Progenitor cell of endocrine pancreas (in vitro differentiated cells): ENCODE measurements around the gene NEMP1. TPM values are rescaled to one million over a fixed set of nuclear protein-coding genes. Genes with fewer than 3 reads are reported as not detected.

Source experiments
- DNase-seq: peaks from one replicate; pipeline ENCODE4 v3.0.0; 2021; ENCODE audit warnings: low spot score; ENCODE audit not compliant: unreplicated experiment
- H3K27ac Mint-ChIP-seq: 2 replicates; pipeline ENCODE4 v1.8.0; 2021; ENCODE audit warnings: mild to moderate bottlenecking, moderate library complexity, mixed read lengths
- H3K27me3 Mint-ChIP-seq: 2 replicates; pipeline ENCODE4 v1.8.0; 2021; ENCODE audit warnings: mixed read lengths
- H3K36me3 Mint-ChIP-seq: 2 replicates; pipeline ENCODE4 v1.8.0; 2022; ENCODE audit warnings: mixed read lengths; ENCODE audit not compliant: insufficient read depth
- H3K4me1 Mint-ChIP-seq: 2 replicates; pipeline ENCODE4 v1.8.0; 2021; ENCODE audit warnings: low read depth, mixed read lengths
- H3K4me3 Mint-ChIP-seq: 2 replicates; pipeline ENCODE4 v1.8.0; 2021; ENCODE audit warnings: low read depth, mild to moderate bottlenecking, moderate library complexity, mixed read lengths
- H3K9me3 Mint-ChIP-seq: 2 replicates; pipeline ENCODE4 v1.8.0; 2021; ENCODE audit warnings: low read depth, mixed read lengths
- total RNA-seq: library from RNA; stranded (reverse); gene quantifications from 2 replicates; pipeline ENCODE4 v1.2.1, GENCODE V29; 2021
- TF ChIP-seq, protein P1 (sequence below): fragments of 200-600 bp; sonication (generic); IDR thresholded peaks from one replicate; pipeline ENCODE4 v1.5.0; 2021; ENCODE audit warnings: antibody characterized with exemption, mild to moderate bottlenecking; ENCODE audit not compliant: unreplicated experiment

Gene NEMP1
- total RNA-seq, 1 donor from 2014 or later = 24.2 TPM

DNA sequence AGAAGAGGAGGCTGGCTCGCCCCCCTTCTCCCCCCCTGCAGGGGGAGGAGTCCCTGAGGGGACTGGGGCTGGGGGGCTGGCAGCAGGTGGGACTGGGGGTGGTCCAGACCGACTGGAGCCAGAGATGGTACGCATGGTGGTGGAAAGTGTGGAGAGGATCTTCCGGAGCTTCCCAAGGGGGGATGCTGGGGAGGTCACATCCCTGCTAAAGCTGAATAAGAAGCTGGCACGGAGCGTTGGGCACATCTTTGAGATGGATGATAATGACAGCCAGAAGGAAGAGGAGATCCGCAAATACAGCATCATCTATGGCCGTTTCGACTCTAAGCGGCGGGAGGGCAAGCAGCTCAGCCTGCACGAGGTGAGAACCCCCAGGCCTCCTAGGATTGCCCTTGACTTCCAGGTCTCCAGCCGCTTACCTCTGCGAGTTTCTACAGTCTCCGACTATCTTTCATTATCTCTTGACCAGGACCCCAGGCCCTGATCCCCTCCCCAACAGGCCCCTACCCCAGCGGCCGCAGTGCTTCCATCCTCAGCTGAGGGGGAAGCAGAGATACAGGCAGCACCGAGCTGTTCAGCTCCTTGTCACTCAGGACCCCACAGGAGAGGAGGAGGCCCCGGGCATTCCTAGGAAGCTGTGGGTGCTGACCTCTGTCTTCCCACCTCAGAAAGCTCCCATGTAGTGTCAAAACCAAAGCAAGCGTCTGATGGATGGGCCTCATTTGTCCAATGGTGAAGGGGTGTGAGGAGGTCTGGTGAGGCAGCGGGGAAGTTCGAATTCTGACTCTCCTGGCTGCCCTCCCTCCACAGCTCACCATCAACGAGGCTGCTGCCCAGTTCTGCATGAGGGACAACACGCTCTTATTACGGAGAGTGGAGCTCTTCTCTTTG is 13.3 kb upstream of the NEMP1 start:
- peaks cover 10% of the 10 kb centered on the region for H3K36me3 Mint-ChIP-seq
- H3K9me3 Mint-ChIP-seq = no peaks in the 10 kb centered on the region
- TF ChIP-seq, protein P1, sequence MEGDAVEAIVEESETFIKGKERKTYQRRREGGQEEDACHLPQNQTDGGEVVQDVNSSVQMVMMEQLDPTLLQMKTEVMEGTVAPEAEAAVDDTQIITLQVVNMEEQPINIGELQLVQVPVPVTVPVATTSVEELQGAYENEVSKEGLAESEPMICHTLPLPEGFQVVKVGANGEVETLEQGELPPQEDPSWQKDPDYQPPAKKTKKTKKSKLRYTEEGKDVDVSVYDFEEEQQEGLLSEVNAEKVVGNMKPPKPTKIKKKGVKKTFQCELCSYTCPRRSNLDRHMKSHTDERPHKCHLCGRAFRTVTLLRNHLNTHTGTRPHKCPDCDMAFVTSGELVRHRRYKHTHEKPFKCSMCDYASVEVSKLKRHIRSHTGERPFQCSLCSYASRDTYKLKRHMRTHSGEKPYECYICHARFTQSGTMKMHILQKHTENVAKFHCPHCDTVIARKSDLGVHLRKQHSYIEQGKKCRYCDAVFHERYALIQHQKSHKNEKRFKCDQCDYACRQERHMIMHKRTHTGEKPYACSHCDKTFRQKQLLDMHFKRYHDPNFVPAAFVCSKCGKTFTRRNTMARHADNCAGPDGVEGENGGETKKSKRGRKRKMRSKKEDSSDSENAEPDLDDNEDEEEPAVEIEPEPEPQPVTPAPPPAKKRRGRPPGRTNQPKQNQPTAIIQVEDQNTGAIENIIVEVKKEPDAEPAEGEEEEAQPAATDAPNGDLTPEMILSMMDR = no peak
- no peaks in the 10 kb centered on the region for H3K27me3 Mint-ChIP-seq
- no peak for DNase-seq
- H3K4me1 Mint-ChIP-seq = peaks cover 19% of the 10 kb centered on the region
- no peak overlapping the region for H3K4me3 Mint-ChIP-seq
- no peak overlapping the region for H3K27ac Mint-ChIP-seq

DNA sequence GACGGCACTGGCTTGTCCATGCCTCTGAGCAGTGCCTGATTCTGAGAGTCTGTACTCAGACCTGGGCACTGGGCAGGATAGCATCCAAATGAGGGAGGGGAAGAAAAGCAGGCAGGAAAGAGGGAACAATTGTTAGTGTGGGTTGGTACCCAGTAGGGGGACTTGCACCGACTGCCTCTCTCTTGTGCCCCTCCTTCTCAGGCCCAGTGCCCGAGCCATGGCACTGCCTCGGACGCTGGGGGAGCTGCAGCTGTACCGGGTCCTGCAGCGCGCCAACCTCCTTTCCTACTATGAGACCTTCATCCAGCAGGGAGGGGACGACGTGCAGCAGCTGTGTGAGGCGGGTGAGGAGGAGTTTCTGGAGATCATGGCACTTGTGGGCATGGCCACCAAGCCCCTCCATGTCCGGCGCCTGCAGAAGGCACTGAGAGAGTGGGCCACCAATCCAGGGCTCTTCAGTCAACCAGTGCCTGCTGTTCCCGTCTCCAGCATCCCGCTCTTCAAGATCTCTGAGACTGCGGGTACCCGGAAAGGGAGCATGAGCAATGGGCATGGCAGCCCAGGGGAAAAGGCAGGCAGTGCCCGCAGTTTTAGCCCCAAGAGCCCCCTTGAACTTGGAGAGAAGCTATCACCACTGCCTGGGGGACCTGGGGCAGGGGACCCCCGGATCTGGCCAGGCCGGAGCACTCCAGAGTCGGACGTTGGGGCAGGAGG is 12.5 kb upstream of the NEMP1 start:
- H3K27me3 Mint-ChIP-seq = no peaks in the 10 kb centered on the region
- TF ChIP-seq, protein P1 = no peak
- H3K4me3 Mint-ChIP-seq = peak overlapping the region; percentile 46
- peaks cover 26% of the 10 kb centered on the region for H3K4me1 Mint-ChIP-seq
- peak overlapping the region; percentile 57 for H3K27ac Mint-ChIP-seq
- H3K36me3 Mint-ChIP-seq = peaks cover 10% of the 10 kb centered on the region
- DNase-seq = no peak
- H3K9me3 Mint-ChIP-seq = no peaks in the 10 kb centered on the region

DNA sequence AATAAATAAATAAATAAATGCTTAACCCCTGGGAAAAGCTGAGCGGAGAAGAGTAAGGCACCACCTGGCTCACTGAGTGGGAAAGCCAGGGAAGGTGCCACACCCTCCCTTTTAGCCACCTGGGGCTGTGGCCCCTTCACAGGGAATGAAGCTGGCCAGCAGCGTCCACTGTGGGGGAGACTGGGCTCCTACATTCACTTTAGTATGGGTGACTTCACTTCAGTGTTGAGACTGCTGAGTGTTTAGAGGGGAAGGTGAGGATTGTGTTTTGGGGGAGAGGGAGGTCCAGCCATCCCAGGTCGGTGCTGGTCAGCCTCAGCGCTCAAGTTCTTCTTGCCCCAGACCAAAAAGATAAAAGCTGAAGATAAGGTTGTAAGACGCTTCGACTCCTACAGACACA is 11.9 kb upstream of the NEMP1 start:
- Mint-ChIP-seq H3K9me3 (no peaks in the 10 kb centered on the region), H3K27ac (peak overlapping the region; percentile 57), H3K36me3 (peaks cover 8% of the 10 kb centered on the region), H3K4me3 (peak overlapping the region; percentile 46), H3K4me1 (peaks cover 31% of the 10 kb centered on the region), H3K27me3 (no peaks in the 10 kb centered on the region)
- TF ChIP-seq, protein P1 = no peak
- DNase-seq = no peak

DNA sequence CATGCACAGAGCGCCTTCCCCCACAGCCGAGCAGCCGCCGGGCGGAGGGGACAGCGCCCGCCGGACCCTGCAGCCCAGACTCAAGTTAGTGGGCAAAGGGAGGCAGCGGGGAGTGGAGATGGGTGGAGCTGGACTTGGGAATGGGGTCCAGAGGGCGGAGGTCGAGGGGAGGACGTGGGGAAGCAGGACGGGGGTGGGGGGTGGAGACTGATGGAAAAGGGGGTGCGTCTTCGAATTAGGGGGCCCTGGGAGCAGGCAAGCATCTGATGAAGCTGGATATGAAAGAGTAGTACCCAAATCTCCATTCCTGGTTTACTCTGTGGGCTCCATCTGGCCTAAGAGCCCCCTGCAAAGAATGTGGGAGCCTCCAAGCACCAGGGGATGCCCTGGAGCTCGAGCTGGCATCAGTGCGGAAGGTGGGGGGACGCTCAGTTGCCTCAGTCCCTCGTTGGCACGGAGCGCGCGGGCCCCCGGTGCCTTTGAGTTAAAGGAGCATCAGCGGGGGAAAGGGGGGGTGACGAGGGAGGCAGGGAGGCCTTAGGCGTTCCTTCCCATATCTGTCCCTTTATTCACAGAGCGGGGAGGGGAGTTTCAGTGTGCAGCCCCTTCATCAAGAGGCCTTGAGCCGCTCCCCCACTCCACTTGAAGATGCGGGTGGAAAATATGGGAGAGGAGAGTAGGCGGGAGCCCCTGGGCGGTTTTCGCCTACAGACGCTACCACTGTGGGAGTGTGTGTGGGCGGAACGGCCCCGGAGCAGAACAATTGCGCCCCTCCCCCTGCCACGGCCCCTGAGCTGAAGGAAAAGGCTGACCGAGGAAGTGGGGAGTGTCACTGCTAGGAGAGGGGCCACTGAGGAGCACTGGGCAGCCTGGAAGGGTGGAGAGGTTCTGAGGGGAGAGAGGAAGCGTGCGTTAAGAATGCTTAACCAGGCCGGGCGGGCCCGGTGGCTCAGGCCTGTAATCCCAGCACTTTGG is 11.0 kb upstream of the NEMP1 start:
- DNase-seq = no peak
- Mint-ChIP-seq H3K4me3 (peak overlapping the region; percentile 79), H3K27ac (peak overlapping the region; percentile 84), H3K36me3 (peaks cover 5% of the 10 kb centered on the region), H3K9me3 (no peaks in the 10 kb centered on the region), H3K27me3 (no peaks in the 10 kb centered on the region), H3K4me1 (peaks cover 37% of the 10 kb centered on the region)
- TF ChIP-seq, protein P1 = no peak
